GM19395 (cell line): Measurements from ENCODE around the gene POLL.

Experiments used
- ATAC-seq: cut with Tn5 transposase; IDR thresholded peaks from one replicate; pipeline ENCODE4 v1.9.1; 2021; ENCODE audit warnings: mild to moderate bottlenecking, moderate library complexity; ENCODE audit not compliant: unreplicated experiment

POLL gene

DNA sequence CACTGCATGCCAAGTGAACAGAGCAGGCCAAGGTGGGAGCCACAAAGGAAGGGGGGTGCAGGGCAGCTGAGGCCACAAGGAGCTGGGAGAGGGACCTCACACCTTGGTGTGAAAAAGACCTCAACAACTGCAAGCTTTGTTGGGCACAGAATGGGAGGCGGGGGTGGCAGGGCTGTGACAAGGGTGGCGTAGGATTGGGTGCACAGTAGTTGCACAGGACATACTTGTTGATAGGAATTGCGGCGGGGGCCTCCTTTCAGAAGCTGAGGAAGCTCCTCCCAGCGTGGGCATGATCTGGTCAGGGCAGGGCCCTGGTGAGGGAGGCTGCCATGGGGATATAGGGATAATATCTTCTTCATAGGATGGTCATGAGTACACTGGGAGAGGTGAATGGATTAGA, 25.8 kb downstream of the POLL start:
- ATAC-seq, result no peak

GRCh38 chr10:101561068-101561915, 26.8 kb downstream of the POLL start:
- ATAC-seq, result no peak

GRCh38 chr10:101560298-101561067, 27.6 kb downstream of the POLL start:
- no peak for ATAC-seq

DNA sequence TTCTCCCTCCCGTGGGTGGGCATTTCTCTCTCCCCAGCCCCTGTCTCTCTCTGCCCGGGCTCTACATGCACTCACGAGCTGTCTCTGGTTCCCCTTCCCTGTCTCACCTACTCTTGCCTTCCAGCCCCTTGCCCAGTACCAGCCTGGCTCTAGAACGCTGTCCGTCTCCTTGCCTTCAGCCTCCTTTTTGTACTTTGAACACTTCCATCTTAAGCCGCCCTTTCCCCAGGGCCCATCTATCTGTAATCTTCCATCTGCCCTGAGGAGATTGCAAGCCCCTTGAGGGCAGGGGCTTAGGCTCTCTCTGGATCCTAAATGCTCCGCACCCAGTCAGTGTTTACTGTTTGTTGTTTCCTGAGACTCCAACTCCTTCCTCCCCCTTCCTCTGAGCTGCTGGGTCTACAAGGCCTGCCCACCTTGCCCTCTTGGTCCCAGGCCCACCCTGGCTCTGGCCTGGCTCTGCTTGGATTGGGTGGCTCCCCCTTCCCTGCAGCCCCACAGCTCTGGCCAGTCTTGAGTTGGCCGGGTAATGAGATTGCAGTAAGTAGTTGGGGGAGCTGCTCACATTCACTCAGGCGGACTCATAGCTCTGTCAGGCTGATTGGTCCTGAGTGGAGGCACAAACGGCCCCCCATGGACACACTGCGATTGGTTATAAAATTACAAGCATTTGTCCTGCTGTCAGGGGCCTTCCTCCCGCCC, 28.3 kb downstream of the POLL start:
- no peak for ATAC-seq

- no peak for ATAC-seq
Observed at GRCh38 chr10:101558671-101559595, 29.1 kb downstream of the POLL start.

- no peak for ATAC-seq
Observed at GRCh38 chr10:101558204-101558603, 29.9 kb downstream of the POLL start.

DNA sequence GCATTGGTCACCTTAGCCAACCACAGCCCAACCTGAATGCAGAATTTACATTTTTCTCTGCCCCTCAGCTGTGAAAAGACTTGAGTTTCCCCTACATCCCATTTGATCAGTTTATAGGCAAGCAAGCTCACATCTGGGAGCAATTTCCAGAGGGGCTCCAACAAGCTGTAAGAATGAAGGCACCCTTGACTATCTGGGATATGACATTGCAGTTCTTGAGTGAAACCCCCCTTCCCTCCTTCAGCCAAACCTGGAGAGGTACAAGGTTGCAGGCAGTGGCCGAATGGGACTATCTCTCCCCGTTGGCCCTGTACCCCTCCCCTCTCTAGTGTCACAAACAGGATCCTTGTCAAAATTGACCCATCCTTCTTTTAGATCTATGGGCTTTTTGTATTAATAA, 30.5 kb downstream of the POLL start:
- ATAC-seq, result no peak

DNA sequence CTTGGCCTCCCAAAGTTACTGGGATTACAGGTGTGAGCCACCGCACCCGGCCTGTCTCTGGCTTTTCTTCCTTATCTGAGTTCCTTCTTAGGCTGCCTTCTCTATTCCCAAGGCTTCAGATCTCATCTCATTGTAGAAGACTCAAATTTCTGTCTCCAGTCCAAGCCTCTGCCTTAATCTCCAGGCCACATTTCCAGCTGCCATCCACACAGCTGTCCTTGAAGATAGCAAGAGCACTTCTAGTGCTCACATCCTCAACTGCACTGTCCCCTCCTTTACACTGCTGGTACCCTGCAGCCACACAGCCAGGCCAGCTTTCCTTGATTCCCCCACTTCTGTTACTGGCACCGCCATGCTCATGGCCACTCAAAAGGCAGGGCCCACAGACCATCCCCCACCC, 35.6 kb downstream of the POLL start:
- no peak for ATAC-seq

DNA sequence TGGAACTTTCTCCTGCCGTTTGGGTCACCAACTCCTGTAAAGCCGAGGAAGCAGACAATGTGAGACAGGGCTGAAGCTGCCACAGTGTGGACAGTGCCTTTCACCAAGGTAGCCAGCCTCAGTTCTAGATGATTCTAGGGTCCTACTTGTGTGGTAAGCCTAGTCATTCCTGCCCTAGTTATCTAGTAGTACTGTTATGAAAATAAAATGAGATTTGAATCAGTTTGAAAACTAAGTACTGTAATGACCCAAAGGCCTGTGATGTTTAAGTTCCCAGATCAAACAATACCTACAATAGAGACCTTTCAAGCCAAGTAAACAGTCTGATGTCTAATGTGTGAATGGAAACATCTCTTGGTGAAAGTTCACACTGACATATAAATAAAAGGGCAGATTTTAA, 37.1 kb downstream of the POLL start:
- ATAC-seq, result no peak

DNA sequence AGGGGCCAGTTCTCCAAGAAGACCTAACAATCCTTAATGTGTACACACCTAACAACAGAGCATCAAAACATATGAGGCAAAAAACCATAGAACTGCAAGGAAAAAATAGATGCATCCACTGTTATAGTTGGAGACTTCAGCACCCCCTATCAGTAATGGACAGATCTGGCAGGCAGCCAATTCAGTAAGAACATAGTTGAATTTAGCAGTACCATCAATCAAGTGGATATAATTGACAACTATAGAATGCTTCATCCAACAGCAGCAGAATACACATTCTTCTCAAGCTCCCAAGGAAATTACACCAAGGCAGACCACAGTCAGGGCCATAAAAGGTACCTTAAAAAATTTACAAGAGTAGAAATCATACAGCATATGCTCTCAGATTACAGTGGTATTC, 42.2 kb downstream of the POLL start:
- ATAC-seq, result no peak

DNA sequence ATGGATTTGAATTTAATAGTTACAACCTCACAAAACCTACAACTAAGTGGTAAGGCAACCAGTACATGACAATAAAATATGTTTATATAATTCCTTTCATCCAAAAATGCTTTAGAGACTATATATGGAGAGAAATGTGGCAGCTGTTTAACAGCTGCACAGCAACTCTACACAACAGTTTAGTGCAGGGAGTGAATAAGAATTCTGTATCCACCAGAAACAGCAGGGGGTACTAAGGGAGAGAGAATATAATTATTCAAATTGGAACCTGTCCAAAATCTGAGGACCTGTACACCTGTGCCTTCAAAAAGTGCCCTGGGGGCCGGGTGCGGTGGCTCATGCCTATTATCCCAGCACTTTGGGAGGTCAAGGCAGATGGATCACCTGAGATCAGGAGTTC, 49.6 kb downstream of the POLL start:
- ATAC-seq, result no peak

GRCh38 chr10:101536800-101537199, 51.3 kb downstream of the POLL start:
- no peak for ATAC-seq

DNA sequence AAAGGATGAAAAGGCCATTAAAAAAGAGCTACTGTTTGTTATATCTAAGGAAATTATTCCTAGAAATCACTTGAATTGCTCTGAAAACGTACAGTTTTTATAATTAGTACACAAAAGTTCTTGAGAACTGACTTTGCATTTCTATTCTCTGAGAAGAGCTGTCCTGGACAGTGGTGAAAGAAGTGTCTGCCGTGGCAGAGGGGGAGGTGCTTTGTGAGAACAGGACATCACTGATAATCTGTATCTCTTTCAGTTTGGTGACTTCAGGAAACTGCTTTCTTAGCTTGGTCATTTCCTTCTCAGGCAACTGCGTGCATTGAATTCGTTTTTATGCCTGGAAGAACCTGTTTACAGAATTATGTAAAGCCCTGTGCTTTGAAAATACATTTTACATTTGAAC, 52.1 kb downstream of the POLL start:
- no peak for ATAC-seq

DNA sequence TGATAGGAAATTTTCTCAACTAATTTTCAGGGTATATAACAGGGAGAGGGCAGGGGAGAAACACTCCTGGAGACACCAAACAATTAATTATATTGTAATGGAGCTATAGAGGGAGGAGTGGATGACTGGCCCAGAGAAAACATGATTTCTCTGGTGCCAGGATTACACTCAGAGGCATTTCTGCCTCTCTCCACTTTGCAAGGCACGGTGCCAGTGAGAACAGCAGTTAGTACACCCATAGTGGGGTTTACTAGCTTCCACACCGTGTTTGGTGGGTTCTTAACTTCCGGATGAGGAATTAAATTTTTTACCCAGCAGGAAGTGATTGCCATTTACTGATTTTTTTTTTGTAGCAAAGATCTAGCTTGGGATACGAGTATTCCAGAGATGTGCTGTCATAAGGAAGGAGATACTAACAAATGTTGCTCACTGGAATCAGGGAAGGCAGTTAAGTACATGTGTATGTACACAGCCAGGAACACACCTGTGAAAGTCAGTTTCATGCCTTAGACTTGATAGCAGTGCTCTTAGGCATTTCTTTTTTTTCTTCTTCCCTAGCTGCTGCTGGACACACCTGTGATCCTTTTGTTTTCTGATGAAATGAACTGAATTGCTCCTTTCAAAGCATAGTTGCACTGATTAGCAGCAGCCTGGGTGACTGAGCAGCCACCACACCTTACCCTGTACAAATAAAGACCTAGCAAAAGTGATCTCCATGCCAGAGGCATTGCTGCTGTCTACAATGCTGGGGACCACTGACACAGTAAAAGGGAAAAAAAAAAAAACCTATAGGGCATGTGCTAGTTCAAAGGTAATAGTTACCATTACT, 58.1 kb downstream of the POLL start:
- ATAC-seq, result no peak

DNA sequence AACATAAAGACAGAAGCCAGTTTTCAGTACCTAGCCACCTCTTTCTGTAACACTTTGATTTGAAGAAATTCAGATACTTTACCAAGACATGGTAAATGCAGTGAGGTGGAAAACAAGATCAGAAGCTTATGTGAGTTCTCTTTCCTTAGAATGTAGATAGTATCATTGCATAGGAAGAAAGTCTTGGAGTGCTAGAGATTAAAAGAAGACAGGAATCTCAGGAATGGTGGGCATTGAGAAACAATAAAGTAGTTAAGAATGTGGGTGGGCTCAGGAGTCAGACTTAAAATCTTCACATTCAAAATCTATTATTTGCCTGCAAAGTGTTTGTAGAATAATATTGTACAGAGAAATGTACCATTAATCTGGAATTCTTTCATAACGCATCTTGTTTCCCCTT, 58.9 kb downstream of the POLL start:
- ATAC-seq, result no peak
